GM12892 (cell line): ENCODE measurements around the gene EPAS1.
A peak's percentile ranks its signal among the peaks of the same experiment; 100 is the strongest.

ENCODE experiments used
- DNase-seq: peaks from one replicate; pipeline ENCODE4 v3.0.0; 2011; ENCODE audit not compliant: insufficient read length
- FAIRE-seq: peaks from 2 replicates; lab custom pipeline; 2011; peaks lifted over from hg19 to GRCh38; lab: Jason Lieb, UNC
- POLR2A ChIP-seq: IDR thresholded peaks from 2 replicates; pipeline ENCODE4 v1.6.1; 2011; ENCODE audit warnings: low read depth, low read length, control low read depth
- POLR2AphosphoS5 ChIP-seq: IDR thresholded peaks from 2 replicates; pipeline ENCODE4 v1.6.1; 2011; ENCODE audit warnings: low read depth, low read length, control low read depth
- TAF1 ChIP-seq: IDR thresholded peaks from 2 replicates; pipeline ENCODE4 v1.6.1; 2011; ENCODE audit warnings: low read depth, mild to moderate bottlenecking, control low read depth, low read length, borderline replicate concordance

Gene EPAS1

DNA sequence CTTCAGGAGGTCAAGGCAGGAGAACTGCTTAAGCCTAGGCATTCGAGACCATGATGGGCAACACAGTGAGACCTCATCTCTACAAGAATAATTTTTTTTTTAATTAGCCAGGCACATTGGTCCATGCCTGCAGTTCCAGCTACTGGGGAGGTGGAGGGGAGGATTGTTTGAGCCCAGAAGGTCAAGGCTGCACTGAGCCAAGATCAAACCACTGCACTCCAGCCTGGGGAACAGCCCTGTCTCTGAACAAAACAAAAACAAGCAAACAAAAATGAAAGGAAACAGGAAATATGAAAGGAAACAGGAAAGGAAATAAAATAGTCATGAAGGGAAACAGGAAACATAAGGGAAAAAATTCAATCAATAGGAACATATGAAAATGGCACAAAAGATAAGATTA is 117.5 kb downstream of the EPAS1 start:
- TF ChIP-seq POLR2A (no peak), POLR2AphosphoS5 (no peak), TAF1 (no peak)
- FAIRE-seq (no peak), DNase-seq (no peak)

DNA sequence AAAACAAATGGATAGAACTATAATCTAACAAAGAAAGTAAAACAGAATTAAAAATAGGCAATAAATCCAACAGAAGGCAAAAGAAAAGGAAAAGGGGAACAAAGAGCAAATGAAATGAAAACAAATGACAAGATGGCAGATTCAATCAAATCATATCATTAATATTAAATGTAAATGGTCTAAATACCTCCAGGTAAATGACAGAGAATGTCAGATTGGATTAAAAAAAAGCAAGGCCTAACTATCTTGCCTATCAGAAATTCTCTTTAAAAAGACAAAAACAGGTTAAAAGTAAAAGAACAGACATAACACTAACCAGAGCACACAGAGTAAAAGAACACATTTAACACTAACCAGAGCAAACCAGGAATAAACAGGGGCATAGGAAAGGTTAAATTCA is 119.1 kb downstream of the EPAS1 start:
- FAIRE-seq (no peak), DNase-seq (no peak)
- TF ChIP-seq POLR2A (no peak), POLR2AphosphoS5 (no peak), TAF1 (no peak)

DNA sequence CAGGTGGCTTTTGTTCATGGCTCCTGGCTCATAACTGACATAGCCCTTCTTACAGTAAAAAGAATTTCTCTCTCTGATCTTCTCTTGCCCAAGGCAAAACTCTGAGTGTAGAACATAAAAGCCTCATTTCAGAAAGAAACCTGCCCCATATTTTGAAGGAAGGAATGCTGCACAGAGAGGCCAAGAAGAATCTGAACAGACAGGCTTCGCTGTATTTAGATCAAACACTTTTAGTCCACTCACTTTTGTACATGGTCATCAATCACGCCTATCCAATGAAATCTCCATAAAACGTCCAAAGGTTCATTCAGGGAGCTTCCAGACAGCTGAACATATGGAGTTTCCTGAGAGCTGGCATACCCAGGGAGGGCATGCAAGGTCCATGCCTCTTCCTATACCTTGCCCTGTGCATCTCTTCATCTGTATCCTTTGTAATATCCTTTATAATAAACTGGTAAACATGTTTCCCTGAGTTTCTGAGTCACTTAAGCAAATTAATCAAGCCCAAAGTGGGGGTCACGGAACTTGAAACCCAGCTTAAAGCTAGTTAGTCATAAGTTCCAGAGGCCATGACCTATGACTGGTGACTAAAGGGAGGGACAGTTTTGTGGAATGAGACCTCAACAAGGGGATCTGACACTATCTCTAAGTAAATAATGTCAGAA is 119.7 kb downstream of the EPAS1 start:
- TF ChIP-seq POLR2A, result no peak
- no peak for TF ChIP-seq POLR2AphosphoS5
- no peak for TF ChIP-seq TAF1

DNA sequence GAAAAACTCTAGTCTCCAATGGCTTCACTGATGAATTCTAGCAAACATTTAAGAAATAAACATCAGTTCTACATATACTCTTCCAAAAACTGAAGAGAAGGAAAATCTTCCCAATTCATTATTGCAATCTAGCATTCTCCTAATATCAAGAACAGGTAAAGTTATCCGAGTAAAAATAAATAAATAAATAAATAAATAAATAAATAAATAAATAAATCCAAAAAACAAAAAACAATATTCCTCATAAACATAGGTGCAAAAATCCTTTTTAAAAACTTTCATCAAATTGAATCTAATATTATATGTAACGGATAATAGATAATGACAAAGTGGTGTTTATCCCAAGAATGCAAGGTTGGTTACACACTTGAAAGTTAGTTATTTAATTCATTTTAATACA is 123.7 kb downstream of the EPAS1 start:
- DNase-seq (no peak), FAIRE-seq (no peak)
- TF ChIP-seq POLR2A (no peak), TAF1 (no peak), POLR2AphosphoS5 (no peak)

More for the DNA sequence above, 119.7 kb downstream of the EPAS1 start:
- DNase-seq, result no peak
- no peak for FAIRE-seq

DNA sequence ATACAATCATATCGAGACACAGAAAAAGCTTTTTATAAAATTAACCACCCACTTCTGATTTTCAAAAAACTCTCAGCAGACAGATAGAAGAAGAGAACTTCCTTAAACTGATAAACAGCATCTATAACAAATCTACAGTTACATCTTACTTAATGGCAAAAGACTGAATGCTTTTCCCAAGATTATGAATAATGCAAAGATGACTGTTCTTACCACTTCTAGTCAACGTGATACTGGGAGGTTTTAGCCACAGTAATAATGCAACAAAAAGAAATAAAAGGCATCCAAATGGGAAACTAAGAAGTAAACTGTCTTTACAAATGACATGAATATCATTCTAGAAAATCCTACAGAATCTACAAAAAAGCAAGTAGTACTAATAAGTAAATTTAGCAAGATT is 124.2 kb downstream of the EPAS1 start:
- no peak for TF ChIP-seq TAF1
- TF ChIP-seq POLR2AphosphoS5, result no peak
- TF ChIP-seq POLR2A, result no peak
- no peak for DNase-seq
- FAIRE-seq, result no peak

DNA sequence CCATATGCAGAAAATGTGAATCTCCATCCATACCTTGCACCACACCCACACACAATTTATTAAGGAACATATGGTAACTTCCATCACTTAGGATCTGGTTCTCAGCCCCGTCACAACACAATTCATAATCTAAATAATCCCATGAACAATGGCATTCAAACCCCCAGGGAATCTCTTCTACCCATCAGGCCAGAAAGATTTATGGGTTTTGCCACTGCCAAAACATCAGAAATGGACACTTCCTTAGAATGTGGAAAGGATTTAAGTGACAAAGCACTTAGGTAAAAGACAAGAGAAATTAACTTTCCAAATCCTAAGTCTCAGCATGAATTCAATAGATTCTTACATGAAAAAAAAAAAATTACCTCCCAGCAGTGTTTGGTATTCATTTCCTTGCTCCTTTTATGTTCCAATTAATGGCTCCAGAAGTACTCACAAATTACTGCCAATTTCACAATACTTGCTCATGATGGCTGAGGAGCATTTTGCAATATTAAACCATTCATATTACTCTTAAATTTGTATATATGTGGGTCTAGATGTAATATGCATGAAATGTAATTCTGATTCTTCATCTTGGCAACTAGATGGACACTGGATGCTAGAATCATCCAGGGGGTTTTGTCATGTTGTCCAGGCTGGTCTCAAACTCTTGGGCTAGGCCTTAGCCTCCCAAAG is 125.6 kb downstream of the EPAS1 start:
- DNase-seq (no peak), FAIRE-seq (peak; percentile 72)
- TF ChIP-seq POLR2A (no peak), TAF1 (no peak), POLR2AphosphoS5 (no peak)

DNA sequence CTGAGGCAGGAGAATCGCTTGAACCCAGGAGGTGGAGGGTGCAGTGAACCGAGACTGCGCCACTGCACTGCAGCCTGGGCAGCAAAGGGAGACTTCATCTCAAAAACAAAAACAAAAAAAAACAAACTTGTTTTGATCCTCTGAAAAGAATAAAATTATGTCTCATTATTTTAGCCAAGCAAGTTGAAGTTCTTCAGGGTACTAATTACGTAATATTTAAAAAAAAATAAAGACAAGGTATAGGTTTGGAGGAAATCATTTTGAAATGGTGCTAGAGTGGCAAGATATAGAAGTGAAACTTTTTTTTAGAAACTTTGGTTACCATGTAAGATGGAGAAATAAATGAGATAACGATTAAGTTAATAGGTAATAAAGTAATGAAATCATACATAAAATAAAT is 127.7 kb downstream of the EPAS1 start:
- FAIRE-seq (no peak), DNase-seq (no peak)
- no peak for TF ChIP-seq TAF1
- no peak for TF ChIP-seq POLR2AphosphoS5
- no peak for TF ChIP-seq POLR2A

DNA sequence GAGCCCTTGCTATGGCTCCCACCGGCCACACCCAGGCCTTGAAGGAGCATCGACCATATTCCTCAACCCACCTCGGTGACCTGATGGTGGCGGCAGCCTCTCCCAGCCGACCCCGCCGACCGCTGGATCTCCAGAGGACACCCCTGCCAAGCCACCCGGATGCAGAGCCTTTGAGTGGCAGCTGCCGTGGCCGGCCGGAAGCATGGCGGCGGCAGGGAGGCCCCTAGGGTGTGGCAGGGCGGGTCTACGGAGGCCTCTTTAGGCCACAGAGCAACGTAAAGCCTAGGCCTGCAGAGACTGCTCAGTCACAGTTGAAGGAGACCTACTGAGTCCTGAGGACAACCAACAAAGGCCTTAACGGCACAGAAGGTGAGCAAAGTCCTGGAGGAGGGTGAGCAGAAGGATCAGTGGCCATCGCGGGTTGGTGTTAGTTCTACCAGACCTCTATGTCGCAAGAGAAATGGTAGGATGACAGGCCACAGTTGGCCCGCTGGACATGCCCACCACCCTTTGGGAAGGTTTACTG is 131.8 kb downstream of the EPAS1 start:
- TF ChIP-seq POLR2A (no peak), TAF1 (no peak), POLR2AphosphoS5 (no peak)
- DNase-seq (no peak), FAIRE-seq (no peak)

DNA sequence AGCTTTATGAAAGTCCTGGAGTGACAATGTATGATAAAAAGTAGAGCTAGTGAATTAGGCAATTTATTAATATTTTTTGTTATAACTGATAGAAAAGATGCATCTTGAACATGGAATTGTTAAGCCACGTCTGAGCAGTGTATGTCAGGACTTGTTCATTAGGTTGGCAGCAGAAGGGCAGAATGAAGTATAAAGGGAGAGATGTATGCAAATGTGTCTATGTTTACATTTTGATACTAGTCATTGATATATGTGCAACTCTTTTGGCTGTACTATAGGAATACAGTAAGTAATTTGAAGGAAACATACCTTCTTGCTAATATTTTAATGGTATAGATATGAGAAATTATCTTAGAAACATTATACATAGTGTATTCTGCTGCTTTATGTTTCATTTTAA is 133.2 kb downstream of the EPAS1 start:
- no peak for DNase-seq
- TF ChIP-seq POLR2A (no peak), POLR2AphosphoS5 (no peak), TAF1 (no peak)
- FAIRE-seq, result no peak

DNA sequence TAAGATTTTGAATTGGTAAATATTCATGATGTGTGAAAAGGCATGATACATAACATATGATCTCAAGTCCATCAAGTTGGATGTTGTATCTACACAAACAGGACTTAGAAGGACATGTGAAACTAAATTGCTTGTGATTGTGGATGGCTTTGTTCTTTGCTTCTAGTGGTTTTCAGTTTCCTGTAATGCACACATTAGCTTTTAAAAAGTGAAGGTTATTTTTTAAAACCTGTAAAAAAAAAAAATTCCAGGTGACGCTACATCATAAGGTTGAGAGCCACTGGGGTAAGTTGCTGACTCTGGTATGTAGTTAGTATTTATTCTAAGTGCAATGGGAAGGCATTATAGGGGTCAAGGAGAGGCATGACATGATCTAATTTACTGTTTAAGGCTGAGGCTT is 133.8 kb downstream of the EPAS1 start:
- FAIRE-seq (no peak), DNase-seq (no peak)
- TF ChIP-seq POLR2AphosphoS5 (no peak), POLR2A (no peak), TAF1 (no peak)

DNA sequence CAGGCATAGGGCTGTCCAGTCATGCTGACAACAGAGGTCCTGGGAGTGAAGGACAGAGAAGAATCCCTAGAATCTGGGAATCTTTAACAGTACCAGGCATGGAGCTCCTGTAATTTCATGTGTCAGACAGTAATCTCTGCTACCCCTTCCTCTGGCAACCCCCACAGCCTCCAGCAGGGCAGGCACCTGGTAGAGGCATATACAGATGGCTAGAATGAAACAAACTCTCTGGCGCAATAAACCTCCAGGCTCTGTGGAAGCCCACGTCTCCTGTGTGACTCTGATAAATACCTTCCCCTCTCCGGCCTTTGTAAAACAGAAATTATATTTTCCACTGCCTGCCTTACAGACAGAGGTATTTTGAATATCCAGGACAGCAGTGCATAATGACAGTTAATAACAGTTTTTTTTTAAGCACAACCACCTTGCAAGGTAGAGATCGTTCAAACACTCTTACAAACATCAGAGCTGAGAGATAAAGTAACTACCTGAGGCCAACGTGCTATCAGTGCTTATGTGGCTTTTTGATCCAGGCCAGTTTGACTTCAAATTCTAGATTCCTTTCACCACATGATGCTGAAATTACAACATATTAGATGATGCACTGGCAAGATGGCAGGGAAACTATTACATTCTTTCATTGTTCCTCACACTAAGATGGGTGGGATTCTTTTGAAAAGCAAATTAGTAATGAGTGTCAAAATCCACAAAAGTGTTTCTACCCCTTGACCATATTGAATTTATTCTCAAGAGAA is 134.5 kb downstream of the EPAS1 start:
- TF ChIP-seq POLR2AphosphoS5, result no peak
- FAIRE-seq, result no peak
- no peak for DNase-seq

DNA sequence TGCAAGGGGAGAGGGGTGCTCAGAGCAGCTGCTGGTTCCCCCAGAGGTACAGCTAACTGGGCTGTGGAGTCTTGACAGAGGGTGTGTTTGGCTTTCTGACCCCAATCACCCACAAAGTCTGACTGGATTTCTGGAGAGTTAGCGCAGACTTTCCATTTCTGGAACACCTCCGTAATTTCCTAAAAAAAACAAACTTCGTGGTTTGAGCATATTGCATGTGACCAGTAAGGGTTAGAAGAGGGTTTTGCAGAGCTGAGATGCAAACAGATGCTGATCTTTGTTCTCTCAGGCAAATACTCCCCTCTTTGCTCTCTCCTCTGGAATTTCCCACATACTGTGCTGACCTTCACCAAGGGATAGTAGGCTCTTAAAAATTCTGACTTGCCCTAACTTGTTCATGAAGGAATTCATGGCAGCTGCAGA is 137.7 kb downstream of the EPAS1 start:
- TF ChIP-seq POLR2AphosphoS5 (no peak), TAF1 (no peak), POLR2A (no peak)
- FAIRE-seq (no peak), DNase-seq (no peak)
